HG03097 (cell line): ENCODE results near the gene WFDC6.

Source experiments
- ATAC-seq: cut with Tn5 transposase; IDR thresholded peaks from one replicate; pipeline ENCODE4 v1.9.1; 2021; ENCODE audit not compliant: unreplicated experiment, low FRiP score

WFDC6 gene

GRCh38 chr20:45518282-45518681 lies 21.0 kb downstream of the WFDC6 start:
- no peak for ATAC-seq

GRCh38 chr20:45515147-45515913 lies 24.0 kb downstream of the WFDC6 start, which contains the start of gene SPINT3:
Gene SPINT3 (minus strand): TSS chr20:45515622. CDS start chr20:45515608, 14 bp downstream.
- no peak for ATAC-seq

GRCh38 chr20:45510242-45510862 lies 28.9 kb downstream of the WFDC6 start:
- no peak for ATAC-seq

- no peak for ATAC-seq
Observed at GRCh38 chr20:45509091-45509490, 30.2 kb downstream of the WFDC6 start.

- ATAC-seq = no peak
Observed at GRCh38 chr20:45508068-45508886, 31.0 kb downstream of the WFDC6 start.

GRCh38 chr20:45507011-45507820 lies 32.1 kb downstream of the WFDC6 start:
- ATAC-seq = no peak

- no peak for ATAC-seq
Observed at GRCh38 chr20:45506398-45506797, 32.9 kb downstream of the WFDC6 start.

GRCh38 chr20:45503403-45503802 lies 35.9 kb downstream of the WFDC6 start:
- ATAC-seq = no peak

GRCh38 chr20:45502561-45502960 lies 36.7 kb downstream of the WFDC6 start:
- no peak for ATAC-seq

GRCh38 chr20:45501600-45501999 lies 37.7 kb downstream of the WFDC6 start:
- ATAC-seq = no peak

GRCh38 chr20:45500022-45500421 lies 39.3 kb downstream of the WFDC6 start:
- no peak for ATAC-seq

GRCh38 chr20:45497971-45498494 lies 41.2 kb downstream of the WFDC6 start:
- no peak for ATAC-seq

- ATAC-seq = no peak
Observed at GRCh38 chr20:45496166-45496565, 43.1 kb downstream of the WFDC6 start.

GRCh38 chr20:45495501-45495941 lies 43.8 kb downstream of the WFDC6 start:
- no peak for ATAC-seq

GRCh38 chr20:45489083-45489531 lies 50.2 kb downstream of the WFDC6 start:
- ATAC-seq = no peak

- ATAC-seq = no peak
Observed at GRCh38 chr20:45487231-45487635, 52.0 kb downstream of the WFDC6 start.

- ATAC-seq = no peak
Observed at GRCh38 chr20:45485388-45485787, 53.9 kb downstream of the WFDC6 start.

- ATAC-seq = no peak
Observed at GRCh38 chr20:45484676-45485075, 54.6 kb downstream of the WFDC6 start.
